Heart left ventricle (tissue), 16 donors: ENCODE results near the gene ATXN1. TPM values are rescaled to one million over a fixed set of nuclear protein-coding genes. Genes with fewer than 3 reads are reported as not detected.

Experiments
- ATAC-seq, 4 donors: fragments of 200-7000 bp; cut with Tn5 transposase; one replicate each; pipeline ENCODE4 v1.9.1; 2020 to 2022; ENCODE audit warnings: moderate library complexity in 4 of 4, mild to moderate bottlenecking in 3 of 4, moderate number of reproducible peaks in 1 of 4
- DNase-seq, 5 donors: peaks; one replicate each; pipeline ENCODE4 v3.0.0-alpha.2; 2020
- H3K27ac ChIP-seq, 12 donors: fragments of 200-600 bp; sonication (generic) in 4 of 12; one replicate each; pipeline versions ENCODE4 v1.5.0 to v1.8.0; 2016 to 2022; ENCODE audit warnings: mild to moderate bottlenecking in 2 of 12
- H3K27me3 ChIP-seq, 9 donors: fragments of 200-600 bp; sonication (generic) in 2 of 9; one replicate each; pipeline versions ENCODE4 v1.5.1 to v1.8.0; 2016 to 2022; ENCODE audit warnings: mild to moderate bottlenecking in 3 of 9
- H3K36me3 ChIP-seq, 9 donors: fragments of 200-600 bp; sonication (generic) in 2 of 9; one replicate each; pipeline versions ENCODE4 v1.5.0 to v1.8.0; 2018 to 2022; ENCODE audit warnings: mild to moderate bottlenecking in 2 of 9
- H3K4me1 ChIP-seq, 12 donors: fragments of 200-600 bp; sonication (generic) in 4 of 12; one replicate each; pipeline versions ENCODE4 v1.5.0 to v1.8.0; 2016 to 2022; ENCODE audit warnings: mild to moderate bottlenecking in 3 of 12
- H3K4me3 ChIP-seq, 12 donors: fragments of 200-600 bp; sonication (generic) in 4 of 12; one replicate each; pipeline versions ENCODE4 v1.5.0 to v1.8.0; 2017 to 2022; ENCODE audit warnings: mild to moderate bottlenecking in 9 of 12, moderate library complexity in 4 of 12
- H3K9me3 ChIP-seq, 12 donors: fragments of 200-600 bp; sonication (generic) in 4 of 12; one replicate each; pipeline versions ENCODE4 v1.5.0 to v1.8.0; 2016 to 2022; ENCODE audit warnings: mild to moderate bottlenecking in 1 of 12
- POLR2A ChIP-seq, 2 donors: fragments of 450-650 bp; IDR thresholded peaks; one replicate each; pipeline ENCODE4 v1.6.1; 2017; ENCODE audit warnings: antibody characterized with exemption in 2 of 2, mild to moderate bottlenecking in 2 of 2, moderate library complexity in 2 of 2
- WGBS, 4 donors: extraction: QIAGEN DNeasy Blood & Tissue Kit in 2 of 4; methylation state at CpG; one replicate each; pipeline versions ENCODE4 v1.1.5 to v1.1.7; 2013 to 2018; 5-methylcytosine and 5-hydroxymethylcytosine counted together
- intact Hi-C, 10 donors: fragments of 100-400 bp; cut with DNase I; formaldehyde crosslinking; loops; one replicate each; pipeline versions ENCODE4 v1.11.1 to v1.14.2; 2022
- polyA plus RNA-seq, 2 donors: library from polyadenylated mRNA; stranded (reverse); fragments of 200-250 nt; gene quantifications; one replicate each; pipeline ENCODE4 v1.2.3, GENCODE V29; 2013
- total RNA-seq, 9 donors: library from RNA; depleted of rRNA in 2 of 9; stranded (reverse); fragments of >200 nt in 2 of 9; fragmentation: NEBNext Ultra II Directional in 3 of 9; extraction: Animal tissue kit (Norgen Biotek cat#: 25700) in 3 of 9; gene quantifications; one replicate each; pipeline versions ENCODE4 v1.1.0 to v1.2.4, GENCODE V29; 2016 to 2023
- TF ChIP-seq, protein P1 (sequence below), 12 donors: fragments of 200-600 bp; sonication (generic) in 4 of 12; IDR thresholded peaks; one replicate each; pipeline versions ENCODE4 v1.5.0 to v1.8.0; 2018 to 2022; ENCODE audit warnings: antibody characterized with exemption in 12 of 12, mild to moderate bottlenecking in 5 of 12
- donor health status: ischemic (EF 13 %, LVEDD 7.1; RV severe dilation, severe dysfunction).
- donor health status: healthy with polysubstance abuse.
- donor health status: DM: no; HTN: yes; CAD: no.
- donor health status: DM: no; HTN: no; CAD: no.
- donor health status: ischemic (EF 25% LVEDD 6.9; RV normal size, moderate dysfunction).
- donor health status: ischemic (EF 25% LVEDD 5.7; RV mildly dilated, moderate dysfunction).
- donor health status: healthy.
- donor health status: DM: yes; HTN: yes; CAD: no.
- donor health status: ischemic (EF 35%, LVEDD 5.7; RV mildly dilated, moderate dysfunction).
- donor health status: nonischemic (EF 11% LVEDD 7.7; RV severe dilation, severe dysfunction).
- donor health status: DM: yes; HTN: yes; CAD: no.
- donor health status: PGD.
- donor health status: ischemic (EF 29% LVEDD 5.4; RV normal size, mild dysfunction).
- donor health status: nonischemic (EF 23%, LVEDD 6.1; RV moderate dilation, normal function).

Gene ATXN1
- total and polyA plus RNA-seq, 11 donors: 8.7 to 51.8 (median 36.0) TPM

DNA sequence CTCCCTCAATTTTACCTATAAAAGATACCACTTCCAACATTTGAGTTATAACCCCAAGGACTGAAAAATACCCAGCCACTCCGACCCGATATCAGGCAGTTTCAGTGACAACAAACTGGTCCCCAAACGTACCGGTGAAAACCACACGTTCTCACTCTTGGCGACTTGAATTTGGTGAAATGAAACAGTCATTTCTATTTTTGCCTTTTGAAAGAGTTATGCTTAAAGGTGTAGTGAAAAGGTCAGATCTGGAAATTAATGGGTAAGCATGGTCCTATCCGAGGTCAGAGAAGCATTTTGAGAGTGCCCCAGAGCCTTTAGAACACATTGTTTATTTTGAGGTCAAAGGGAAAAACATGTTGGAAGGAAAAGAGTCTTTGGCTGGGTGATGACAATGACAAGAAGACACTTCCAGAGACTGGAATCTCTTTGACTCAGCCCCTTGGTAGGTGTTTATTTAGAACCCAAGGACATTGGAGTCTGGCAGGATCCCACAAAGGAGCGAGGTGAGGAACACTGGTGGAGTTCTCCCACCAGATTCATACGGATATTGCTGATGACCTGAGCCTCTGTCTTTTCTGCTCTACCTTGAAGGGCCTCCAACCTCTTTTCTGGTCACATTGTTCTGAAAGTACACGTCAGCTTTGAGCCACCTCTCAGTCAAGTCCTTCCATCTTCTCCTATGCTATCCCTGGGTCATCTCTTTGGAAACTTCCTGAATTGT lies 287.9 kb downstream of the ATXN1 start:
- H3K27me3 ChIP-seq: no peaks in the 10 kb centered on the region
- WGBS, 4 donors: 84 to 88% (median 87%) methylated on average over 10 of the region's 10 CpGs
- H3K4me3 ChIP-seq: no peak overlapping the region
- TF ChIP-seq, protein P1, sequence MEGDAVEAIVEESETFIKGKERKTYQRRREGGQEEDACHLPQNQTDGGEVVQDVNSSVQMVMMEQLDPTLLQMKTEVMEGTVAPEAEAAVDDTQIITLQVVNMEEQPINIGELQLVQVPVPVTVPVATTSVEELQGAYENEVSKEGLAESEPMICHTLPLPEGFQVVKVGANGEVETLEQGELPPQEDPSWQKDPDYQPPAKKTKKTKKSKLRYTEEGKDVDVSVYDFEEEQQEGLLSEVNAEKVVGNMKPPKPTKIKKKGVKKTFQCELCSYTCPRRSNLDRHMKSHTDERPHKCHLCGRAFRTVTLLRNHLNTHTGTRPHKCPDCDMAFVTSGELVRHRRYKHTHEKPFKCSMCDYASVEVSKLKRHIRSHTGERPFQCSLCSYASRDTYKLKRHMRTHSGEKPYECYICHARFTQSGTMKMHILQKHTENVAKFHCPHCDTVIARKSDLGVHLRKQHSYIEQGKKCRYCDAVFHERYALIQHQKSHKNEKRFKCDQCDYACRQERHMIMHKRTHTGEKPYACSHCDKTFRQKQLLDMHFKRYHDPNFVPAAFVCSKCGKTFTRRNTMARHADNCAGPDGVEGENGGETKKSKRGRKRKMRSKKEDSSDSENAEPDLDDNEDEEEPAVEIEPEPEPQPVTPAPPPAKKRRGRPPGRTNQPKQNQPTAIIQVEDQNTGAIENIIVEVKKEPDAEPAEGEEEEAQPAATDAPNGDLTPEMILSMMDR (IDR thresholded peaks at IDR 0.05): no peak
- no peak for TF ChIP-seq POLR2A (IDR thresholded peaks at IDR 0.05)
- no peak overlapping the region for H3K27ac ChIP-seq
- no peaks in the 10 kb centered on the region for H3K36me3 ChIP-seq
- no peak for ATAC-seq
- no peak for DNase-seq
- H3K4me1 ChIP-seq: peaks cover 0 to 34% (median 23%) of the 10 kb centered on the region in 12 donors
- intact Hi-C loops: no loop called here
- H3K9me3 ChIP-seq: no peaks in the 10 kb centered on the region

DNA sequence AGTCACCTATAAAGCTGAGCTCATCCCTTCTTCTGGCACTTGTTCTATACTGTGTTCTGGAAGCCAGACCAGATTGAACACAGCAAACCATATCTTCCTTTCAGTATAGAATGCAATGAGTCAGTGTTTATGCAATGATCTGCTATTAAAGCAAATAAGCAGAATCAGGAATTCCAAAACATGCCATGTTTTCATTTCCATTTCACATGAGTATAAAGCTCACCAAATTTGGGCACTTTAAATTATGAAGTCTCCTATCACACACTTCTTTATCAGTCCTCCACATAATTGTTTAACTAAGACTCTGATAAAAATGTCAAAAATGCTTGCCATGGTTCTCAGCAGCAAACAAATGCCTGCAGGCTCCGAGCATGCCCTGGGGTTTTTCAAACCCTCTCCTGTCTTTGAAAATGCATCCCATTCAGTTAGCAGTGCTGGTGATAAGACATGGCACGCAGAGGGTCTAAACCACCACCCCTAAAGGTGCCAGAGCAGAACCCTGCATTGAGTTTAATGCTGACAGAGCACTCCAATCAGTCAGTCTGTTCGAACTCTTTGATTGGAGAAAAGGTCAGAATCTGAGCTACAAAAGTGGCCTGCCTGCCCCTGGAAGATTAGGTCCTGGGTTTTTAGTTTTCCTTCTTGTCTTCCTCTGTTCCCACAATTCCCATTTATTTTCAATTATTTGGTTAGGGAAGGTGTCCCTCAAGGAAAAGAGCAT lies 288.8 kb downstream of the ATXN1 start:
- no peaks in the 10 kb centered on the region for H3K27me3 ChIP-seq
- H3K36me3 ChIP-seq: no peaks in the 10 kb centered on the region
- H3K4me1 ChIP-seq: peaks cover 0 to 26% (median 16%) of the 10 kb centered on the region in 12 donors
- WGBS, 4 donors: 47 to 58% (median 57%) methylated on average over 3 of the region's 3 CpGs
- no peak for ATAC-seq
- no peak overlapping the region for H3K27ac ChIP-seq
- intact Hi-C loops: no loop called here
- TF ChIP-seq POLR2A (IDR thresholded peaks at IDR 0.05): no peak
- TF ChIP-seq, protein P1 (IDR thresholded peaks at IDR 0.05): no peak
- no peak overlapping the region for H3K4me3 ChIP-seq
- no peaks in the 10 kb centered on the region for H3K9me3 ChIP-seq
- DNase-seq: no peak

DNA sequence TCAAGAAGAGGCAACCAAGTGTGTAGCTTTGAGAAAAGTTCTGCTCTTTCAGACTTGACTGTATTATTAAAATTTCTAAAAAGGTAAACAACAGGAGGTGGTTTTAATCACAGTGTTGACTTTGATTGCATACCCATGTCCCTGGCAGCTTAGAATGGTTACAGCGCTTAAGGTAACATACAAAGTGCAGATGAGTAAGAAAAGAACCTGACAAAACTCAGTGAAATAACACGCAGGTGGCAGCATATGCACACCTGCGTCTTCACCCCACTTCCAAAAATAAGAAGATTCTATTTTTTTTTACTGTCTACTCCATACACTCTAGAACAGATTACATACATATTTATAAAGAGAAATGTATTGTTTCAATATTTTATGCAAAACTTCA lies 289.4 kb downstream of the ATXN1 start:
- Histone ChIP-seq H3K9me3 (no peaks in the 10 kb centered on the region), H3K4me1 (peaks cover 0 to 20% (median 9%) of the 10 kb centered on the region in 12 donors), H3K36me3 (no peaks in the 10 kb centered on the region), H3K4me3 (no peak overlapping the region), H3K27ac (no peak overlapping the region), H3K27me3 (no peaks in the 10 kb centered on the region)
- DNase-seq (no peak), ATAC-seq (no peak)
- intact Hi-C loops: no loop called here
- TF ChIP-seq, protein P1 (IDR thresholded peaks at IDR 0.05): no peak
- TF ChIP-seq POLR2A (IDR thresholded peaks at IDR 0.05): no peak
- 95 to 98% (median 97%) methylated on average over 3 of the region's 3 CpGs for WGBS, 4 donors

DNA sequence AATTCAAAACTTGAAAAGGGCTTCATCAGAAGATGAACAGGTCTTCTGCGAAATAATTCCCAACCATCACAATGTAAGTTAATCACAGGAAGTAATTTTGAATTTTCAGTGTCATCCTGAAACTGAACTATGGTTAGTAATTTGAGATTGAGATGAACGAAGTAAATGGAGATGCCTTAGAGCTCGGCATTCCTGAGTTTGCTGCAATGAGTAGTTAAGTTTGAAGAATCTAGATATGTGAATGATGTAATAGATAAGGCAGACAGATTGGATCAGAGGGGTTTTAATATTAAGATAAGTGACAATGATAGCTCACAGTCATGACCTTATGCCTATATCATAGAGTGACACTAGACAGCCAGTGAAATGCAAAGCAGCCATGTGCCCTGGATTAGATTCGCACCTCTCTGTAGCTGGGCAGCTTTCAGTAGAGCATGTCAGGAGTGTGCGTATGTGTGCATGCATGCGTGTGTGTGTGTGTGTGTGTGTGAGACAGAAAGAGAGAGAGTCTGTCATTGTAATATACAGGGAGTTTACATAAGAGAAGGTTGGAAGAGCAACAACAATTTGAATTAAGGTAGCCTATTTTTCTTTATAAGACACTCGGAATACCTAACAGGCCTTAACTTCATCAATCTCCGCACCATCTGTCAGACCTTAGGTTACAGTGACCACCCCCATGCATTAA lies 289.9 kb downstream of the ATXN1 start:
- H3K9me3 ChIP-seq: no peaks in the 10 kb centered on the region
- H3K4me1 ChIP-seq: peaks cover 0 to 19% (median 8%) of the 10 kb centered on the region in 12 donors
- intact Hi-C loops: no loop called here
- ATAC-seq (peak in 1 of 4 donors; percentile 18), DNase-seq (no peak)
- H3K27me3 ChIP-seq: no peaks in the 10 kb centered on the region
- H3K4me3 ChIP-seq: no peak overlapping the region
- 79 to 84% (median 82%) methylated on average over 8 of the region's 8 CpGs for WGBS, 4 donors
- TF ChIP-seq, protein P1 (IDR thresholded peaks at IDR 0.05): no peak
- TF ChIP-seq POLR2A (IDR thresholded peaks at IDR 0.05): no peak
- no peak overlapping the region for H3K27ac ChIP-seq
- H3K36me3 ChIP-seq: no peaks in the 10 kb centered on the region
